Trophoblast cell (in vitro differentiated cells and primary cell): Measurements from ENCODE around the gene PRKCB.

ENCODE experiments used
- DNase-seq, 2 donors: peaks; one replicate each; pipeline ENCODE4 v3.0.0-alpha.2; 2016
- H2AFZ ChIP-seq: 2 replicates; pipeline ENCODE4 v1.6.1; 2013; ENCODE audit warnings: low read length, moderate library complexity, mild to moderate bottlenecking; ENCODE audit not compliant: insufficient read depth, poor library complexity
- H2AK5ac ChIP-seq: 2 replicates; pipeline ENCODE4 v1.6.1; 2013; ENCODE audit warnings: mild to moderate bottlenecking, low read length
- H2BK120ac ChIP-seq: 2 replicates; pipeline ENCODE4 v1.6.1; 2013; ENCODE audit warnings: low read length, mild to moderate bottlenecking, moderate library complexity; ENCODE audit not compliant: insufficient read depth, poor library complexity
- H2BK12ac ChIP-seq: 2 replicates; pipeline ENCODE4 v1.6.1; 2013; ENCODE audit warnings: mild to moderate bottlenecking, low read length, moderate library complexity
- H2BK5ac ChIP-seq: 2 replicates; pipeline ENCODE4 v1.6.1; 2013; ENCODE audit warnings: low read length, low read depth, moderate library complexity, mild to moderate bottlenecking; ENCODE audit not compliant: poor library complexity
- H3K14ac ChIP-seq: 2 replicates; pipeline ENCODE4 v1.6.1; 2013; ENCODE audit warnings: mild to moderate bottlenecking, low read length
- H3K18ac ChIP-seq: 2 replicates; pipeline ENCODE4 v1.6.1; 2013; ENCODE audit warnings: mild to moderate bottlenecking, low read length
- H3K23ac ChIP-seq: 2 replicates; pipeline ENCODE4 v1.6.1; 2013; ENCODE audit warnings: low read length
- H3K27ac ChIP-seq: 2 replicates; pipeline ENCODE4 v1.5.1; 2013; ENCODE audit warnings: low read depth, mild to moderate bottlenecking, inconsistent platforms, low read length, moderate library complexity
- H3K27me3 ChIP-seq: 2 replicates; pipeline ENCODE4 v1.6.1; 2013; ENCODE audit warnings: inconsistent platforms, mild to moderate bottlenecking, low read length, moderate library complexity; ENCODE audit not compliant: insufficient read depth
- H3K36me3 ChIP-seq, 2 experiments: 1 replicate in 1 of 2; 2 replicates in 1 of 2; pipeline ENCODE4 v1.6.1; 2013; ENCODE audit warnings: low read length in 2 of 2, mild to moderate bottlenecking in 2 of 2, moderate library complexity in 1 of 2; ENCODE audit not compliant: insufficient read depth in 2 of 2, control insufficient read depth in 1 of 2
- H3K4ac ChIP-seq: 2 replicates; pipeline ENCODE4 v1.6.1; 2013; ENCODE audit warnings: low read depth, mild to moderate bottlenecking, low read length, moderate library complexity
- H3K4me1 ChIP-seq, 2 experiments: 1 replicate in 1 of 2; 2 replicates in 1 of 2; pipeline ENCODE4 v1.6.1; 2013; ENCODE audit warnings: low read length in 2 of 2, mild to moderate bottlenecking in 2 of 2, moderate library complexity in 1 of 2; ENCODE audit not compliant: insufficient read depth in 2 of 2, control insufficient read depth in 1 of 2
- H3K4me2 ChIP-seq: 2 replicates; pipeline ENCODE4 v1.6.1; 2013; ENCODE audit warnings: inconsistent platforms, mild to moderate bottlenecking, low read length, moderate library complexity
- H3K4me3 ChIP-seq: 2 replicates; pipeline ENCODE4 v1.5.1; 2013; ENCODE audit warnings: mild to moderate bottlenecking, low read depth, low read length, inconsistent platforms
- H3K79me1 ChIP-seq: one replicate; pipeline ENCODE4 v1.6.1; 2013; ENCODE audit warnings: low read length
- H3K79me2 ChIP-seq: 2 replicates; pipeline ENCODE4 v1.6.1; 2013; ENCODE audit warnings: low read length, mild to moderate bottlenecking; ENCODE audit not compliant: control insufficient read depth, insufficient read depth, poor library complexity
- H3K9ac ChIP-seq: 2 replicates; pipeline ENCODE4 v1.6.1; 2013; ENCODE audit warnings: mild to moderate bottlenecking, low read length
- H3K9me3 ChIP-seq: 2 replicates; pipeline ENCODE4 v1.6.1; 2013; ENCODE audit warnings: low read depth, mild to moderate bottlenecking, control low read depth, inconsistent platforms, low read length; ENCODE audit not compliant: insufficient read depth
- H4K12ac ChIP-seq: 2 replicates; pipeline ENCODE4 v1.6.1; 2013; ENCODE audit warnings: low read depth, mild to moderate bottlenecking, low read length, moderate library complexity
- H4K8ac ChIP-seq: 2 replicates; pipeline ENCODE4 v1.6.1; 2013; ENCODE audit warnings: low read depth, mild to moderate bottlenecking, low read length, moderate library complexity
- H4K91ac ChIP-seq: one replicate; pipeline ENCODE4 v1.6.1; 2013; ENCODE audit warnings: low read depth, mild to moderate bottlenecking, low read length, moderate library complexity
- WGBS: extraction: QIAGEN DNeasy Blood & Tissue Kit; methylation state at CpG from one replicate; pipeline ENCODE4 v1.1.7; 2013; ENCODE audit warnings: missing lambda C conversion rate; ENCODE audit not compliant: insufficient read length, insufficient coverage; ENCODE audit errors: extremely low coverage; 5-methylcytosine and 5-hydroxymethylcytosine counted together

The PRKCB gene

DNA sequence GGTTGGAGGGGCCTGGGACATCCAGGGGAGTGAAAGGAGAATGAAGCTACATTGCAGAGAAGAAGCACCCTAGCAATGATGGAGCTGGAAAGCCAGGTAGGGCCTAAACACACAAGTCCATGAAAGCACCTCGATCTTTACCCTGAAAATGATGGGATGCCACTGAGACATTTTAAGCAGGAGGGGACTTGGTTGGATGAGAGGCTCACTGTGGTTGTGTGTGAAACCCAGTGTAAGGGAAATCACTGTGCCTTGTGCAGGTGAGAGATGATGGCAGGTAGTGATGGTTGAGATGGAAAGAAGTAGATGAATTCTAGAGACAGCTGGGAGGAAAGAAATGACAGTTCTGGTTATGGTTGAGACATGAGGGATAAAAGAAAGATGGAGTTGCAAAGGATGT is 287.5 kb downstream of the PRKCB start:
- no peak for DNase-seq
- Histone ChIP-seq H2BK120ac (no peak overlapping the region), H3K9ac (no peak overlapping the region), H3K79me1 (no peaks in the 10 kb centered on the region), H3K4me1 (no peaks in the 10 kb centered on the region), H4K12ac (no peak overlapping the region), H3K4me3 (no peak overlapping the region), H3K79me2 (no peaks in the 10 kb centered on the region), H3K4me2 (no peak overlapping the region), H2AK5ac (no peak overlapping the region), H3K27ac (no peak overlapping the region), H3K14ac (no peak overlapping the region), H2AFZ (no peak overlapping the region), H3K9me3 (no peaks in the 10 kb centered on the region), H4K8ac (no peak overlapping the region), H3K23ac (no peak overlapping the region), H3K18ac (no peak overlapping the region), H2BK12ac (no peak overlapping the region), H2BK5ac (no peak overlapping the region), H3K27me3 (no peaks in the 10 kb centered on the region), H3K36me3 (no peaks in the 10 kb centered on the region), H3K4ac (no peak overlapping the region), H4K91ac (no peak overlapping the region)
- no CpG with 5 or more reads among the region's 1 CpG for WGBS

DNA sequence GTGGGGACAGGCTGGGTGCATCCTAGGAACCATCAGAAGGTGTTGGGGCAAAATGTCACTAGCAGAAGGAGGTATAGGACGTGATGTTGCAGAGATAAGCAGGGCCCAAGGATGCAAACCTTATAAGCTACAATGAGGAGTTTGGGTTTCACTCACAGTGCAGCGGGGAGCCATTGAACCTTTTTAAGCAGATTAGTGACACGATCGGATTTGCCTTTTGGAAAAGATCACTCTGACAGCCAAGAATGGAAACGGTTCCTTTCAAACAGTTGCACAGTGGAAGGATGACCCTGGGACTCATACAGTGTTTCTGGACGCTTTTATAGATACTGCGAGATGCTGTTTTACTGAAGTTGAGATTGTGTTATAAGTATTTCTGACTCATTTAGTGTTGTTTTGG is 288.5 kb downstream of the PRKCB start:
- no peak overlapping the region for H3K14ac ChIP-seq
- H2AK5ac ChIP-seq = no peak overlapping the region
- no peaks in the 10 kb centered on the region for H3K27me3 ChIP-seq
- H3K4me1 ChIP-seq = no peaks in the 10 kb centered on the region
- H3K23ac ChIP-seq = no peak overlapping the region
- H3K36me3 ChIP-seq = no peaks in the 10 kb centered on the region
- H4K8ac ChIP-seq = no peak overlapping the region
- no peak overlapping the region for H3K18ac ChIP-seq
- no peak overlapping the region for H3K4ac ChIP-seq
- no peak overlapping the region for H3K4me2 ChIP-seq
- no peaks in the 10 kb centered on the region for H3K79me1 ChIP-seq
- H3K9me3 ChIP-seq = no peaks in the 10 kb centered on the region
- no peak overlapping the region for H2BK12ac ChIP-seq
- WGBS = no CpG with 5 or more reads among the region's 7 CpGs
- no peak overlapping the region for H2BK120ac ChIP-seq
- no peak overlapping the region for H2AFZ ChIP-seq
- no peak overlapping the region for H4K91ac ChIP-seq
- no peak for DNase-seq
- H3K27ac ChIP-seq = no peak overlapping the region
- no peak overlapping the region for H3K9ac ChIP-seq
- no peaks in the 10 kb centered on the region for H3K79me2 ChIP-seq
- no peak overlapping the region for H4K12ac ChIP-seq
- H2BK5ac ChIP-seq = no peak overlapping the region
- no peak overlapping the region for H3K4me3 ChIP-seq

DNA sequence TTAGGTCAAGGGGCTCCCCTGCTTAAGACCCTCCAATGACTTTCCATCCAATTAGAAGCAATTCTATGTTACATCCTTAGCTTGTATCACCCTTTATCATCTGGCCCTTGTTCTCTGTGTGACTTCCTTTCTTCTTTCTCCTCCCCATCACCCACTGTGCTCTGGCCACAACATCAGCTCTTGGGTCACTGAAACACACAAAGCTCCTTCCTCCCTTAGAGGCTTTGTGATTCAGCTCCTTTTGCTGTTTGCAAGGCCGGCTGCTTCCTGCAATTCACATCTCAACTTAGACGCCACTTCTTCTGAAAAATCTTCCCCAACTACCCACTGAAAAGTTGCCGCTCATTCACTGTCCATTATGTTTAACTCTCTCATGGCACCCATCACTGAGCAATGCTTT is 289.4 kb downstream of the PRKCB start:
- Histone ChIP-seq H2BK5ac (no peak overlapping the region), H3K23ac (no peak overlapping the region), H2BK120ac (no peak overlapping the region), H3K4me2 (no peak overlapping the region), H3K9ac (no peak overlapping the region), H2AK5ac (no peak overlapping the region), H2BK12ac (no peak overlapping the region), H3K14ac (no peak overlapping the region), H4K12ac (no peak overlapping the region), H3K36me3 (no peaks in the 10 kb centered on the region), H3K9me3 (no peaks in the 10 kb centered on the region), H3K18ac (no peak overlapping the region), H3K4ac (no peak overlapping the region), H3K27me3 (no peaks in the 10 kb centered on the region), H3K79me2 (no peaks in the 10 kb centered on the region), H2AFZ (no peak overlapping the region), H4K91ac (no peak overlapping the region), H3K27ac (no peak overlapping the region), H3K4me1 (no peaks in the 10 kb centered on the region), H3K4me3 (no peak overlapping the region), H3K79me1 (no peaks in the 10 kb centered on the region), H4K8ac (no peak overlapping the region)
- no CpG with 5 or more reads among the region's 3 CpGs for WGBS
- no peak for DNase-seq

DNA sequence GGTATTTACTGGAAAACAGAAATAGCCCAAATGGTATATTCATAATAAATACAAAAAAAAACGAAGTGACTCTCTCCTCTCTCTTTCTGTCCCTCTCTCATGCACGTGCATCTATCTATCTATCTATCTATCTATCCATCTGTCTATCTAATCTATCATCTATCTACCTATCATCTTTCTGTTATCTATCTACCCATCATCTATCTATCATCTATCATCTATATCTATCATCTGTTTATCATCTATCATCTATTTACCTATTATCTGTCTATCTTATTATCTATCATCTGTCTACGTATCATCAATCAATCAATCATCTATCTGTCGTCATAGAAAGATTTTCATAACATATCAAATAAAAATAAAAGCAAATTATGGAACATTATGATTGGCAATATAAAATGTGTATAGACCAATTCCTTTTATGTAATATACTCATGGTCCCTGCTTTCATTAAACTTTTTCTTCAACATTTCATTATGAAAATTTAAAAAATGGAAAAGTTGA is 293.7 kb downstream of the PRKCB start:
- no peaks in the 10 kb centered on the region for H3K79me1 ChIP-seq
- no peak overlapping the region for H3K27ac ChIP-seq
- H3K4ac ChIP-seq = no peak overlapping the region
- H2BK12ac ChIP-seq = no peak overlapping the region
- H3K18ac ChIP-seq = no peak overlapping the region
- WGBS = no CpG with 5 or more reads among the region's 4 CpGs
- H3K36me3 ChIP-seq = no peaks in the 10 kb centered on the region
- H3K79me2 ChIP-seq = no peaks in the 10 kb centered on the region
- H3K9ac ChIP-seq = no peak overlapping the region
- no peak overlapping the region for H4K8ac ChIP-seq
- no peak overlapping the region for H3K14ac ChIP-seq
- H4K91ac ChIP-seq = no peak overlapping the region
- no peak overlapping the region for H2BK120ac ChIP-seq
- no peak overlapping the region for H2AK5ac ChIP-seq
- H2BK5ac ChIP-seq = no peak overlapping the region
- H3K9me3 ChIP-seq = no peaks in the 10 kb centered on the region
- no peak overlapping the region for H4K12ac ChIP-seq
- no peak overlapping the region for H3K23ac ChIP-seq
- H3K4me2 ChIP-seq = no peak overlapping the region
- no peak overlapping the region for H2AFZ ChIP-seq
- H3K4me1 ChIP-seq = peaks cover 0 to 2% of the 10 kb centered on the region in 2 experiments
- no peaks in the 10 kb centered on the region for H3K27me3 ChIP-seq
- no peak overlapping the region for H3K4me3 ChIP-seq
- DNase-seq = no peak
